GM19099 (cell line): ENCODE measurements around the gene LIPF.

ENCODE experiments used
- POLR2A ChIP-seq: IDR thresholded peaks from 3 replicates; pipeline ENCODE4 v1.6.1; 2011; ENCODE audit warnings: low read depth; ENCODE audit not compliant: insufficient read length; ENCODE audit errors: extremely low read depth

Gene LIPF

GRCh38 chr10:88664142-88664541, at the start of gene LIPF:
LIPF (plus strand) TSS chr10:88664442; CDS start chr10:88667298, 2,856 bp downstream.
- TF ChIP-seq POLR2A, result no peak

GRCh38 chr10:88616250-88616977, 47.8 kb upstream of the LIPF start:
- TF ChIP-seq POLR2A, result no peak

GRCh38 chr10:88617772-88618300, 46.4 kb upstream of the LIPF start:
- TF ChIP-seq POLR2A, result no peak

GRCh38 chr10:88618496-88618895, 45.7 kb upstream of the LIPF start:
- no peak for TF ChIP-seq POLR2A

GRCh38 chr10:88620441-88620840, 43.8 kb upstream of the LIPF start:
- TF ChIP-seq POLR2A, result no peak

- TF ChIP-seq POLR2A, result no peak
These were observed 40.4 kb upstream of the LIPF start for GRCh38 chr10:88623835-88624234.

GRCh38 chr10:88624840-88625239, 39.4 kb upstream of the LIPF start:
- no peak for TF ChIP-seq POLR2A

GRCh38 chr10:88640186-88640585, 24.1 kb upstream of the LIPF start:
- no peak for TF ChIP-seq POLR2A

- no peak for TF ChIP-seq POLR2A
These were observed 22.0 kb upstream of the LIPF start for GRCh38 chr10:88642209-88642608.

- TF ChIP-seq POLR2A, result no peak
These were observed 21.3 kb upstream of the LIPF start for GRCh38 chr10:88642963-88643362.

GRCh38 chr10:88647061-88647615, 17.1 kb upstream of the LIPF start:
- TF ChIP-seq POLR2A, result no peak

- TF ChIP-seq POLR2A, result no peak
These were observed 13.1 kb upstream of the LIPF start for GRCh38 chr10:88651101-88651551.

- no peak for TF ChIP-seq POLR2A
These were observed 11.6 kb upstream of the LIPF start for GRCh38 chr10:88652616-88653015.

GRCh38 chr10:88657901-88658300, 6.3 kb upstream of the LIPF start:
- no peak for TF ChIP-seq POLR2A

- TF ChIP-seq POLR2A, result no peak
These were observed 4.3 kb upstream of the LIPF start for GRCh38 chr10:88659725-88660597.
